GM12873 (cell line): ENCODE measurements around the gene NR2C1.

Experiments
- CTCF ChIP-seq: IDR thresholded peaks from 2 replicates; pipeline ENCODE4 v1.5.1; 2012; ENCODE audit warnings: low read depth, mild to moderate bottlenecking, moderate library complexity, low read length, control low read depth; ENCODE audit not compliant: insufficient read depth; ENCODE audit errors: missing control alignments

Gene NR2C1

GRCh38 chr12:94977766-94978468 is 95.5 kb downstream of the NR2C1 start:
- no peak for TF ChIP-seq CTCF

DNA sequence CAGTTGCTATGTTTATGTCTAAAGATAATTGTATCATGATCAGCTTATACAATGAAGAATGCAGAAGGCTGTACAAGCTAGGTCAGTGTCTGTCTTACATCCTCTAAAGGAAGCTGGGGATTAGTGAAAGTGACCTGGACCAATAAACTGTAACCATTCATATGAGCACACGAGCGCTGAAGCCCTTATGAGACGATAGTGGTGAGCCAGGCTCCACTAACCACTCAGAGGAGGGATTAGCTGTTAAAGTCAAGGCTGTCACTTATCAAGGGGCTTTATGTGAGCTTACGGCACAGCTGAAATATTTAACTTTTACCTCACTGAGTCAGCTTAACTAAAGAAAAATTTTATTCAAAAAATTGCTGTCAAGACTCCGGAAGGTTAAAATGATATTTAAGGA is 100.2 kb downstream of the NR2C1 start:
- no peak for TF ChIP-seq CTCF

- no peak for TF ChIP-seq CTCF
These were observed 100.6 kb downstream of the NR2C1 start for GRCh38 chr12:94972795-94973194.

GRCh38 chr12:94971923-94972322 is 101.5 kb downstream of the NR2C1 start:
- no peak for TF ChIP-seq CTCF

DNA sequence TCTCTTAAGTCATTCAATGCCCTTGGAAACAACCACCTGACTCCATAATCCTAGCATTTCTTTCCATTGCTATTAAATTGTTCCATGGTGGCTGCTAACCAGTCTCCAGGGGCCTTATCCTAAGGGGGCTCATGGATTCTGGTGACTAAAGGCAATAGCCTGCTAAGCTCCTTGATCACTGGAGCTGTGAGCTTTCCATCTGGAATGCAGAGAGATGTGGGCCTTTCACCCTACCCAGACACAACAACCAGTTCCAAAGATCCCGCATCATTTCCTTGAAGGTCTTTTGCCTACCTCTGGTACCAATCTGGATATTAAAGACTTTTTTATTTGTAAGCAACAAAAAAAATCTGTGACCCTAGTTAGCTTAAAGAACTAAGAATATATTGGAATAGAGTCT is 102.9 kb downstream of the NR2C1 start:
- no peak for TF ChIP-seq CTCF
